GM18951 (cell line): ENCODE measurements around the gene MAGEF1.

Experiments used
- POLR2A ChIP-seq: IDR thresholded peaks from 4 replicates; pipeline ENCODE4 v1.6.1; 2011; ENCODE audit warnings: mild to moderate bottlenecking; ENCODE audit not compliant: insufficient read length, insufficient read depth; ENCODE audit errors: extremely low read depth
- in situ Hi-C: fragments of 300-500 bp; cut with MboI; formaldehyde crosslinking; loops from one replicate; pipeline ENCODE4 v1.12.0; 2022; ENCODE audit warnings: low sequenced_read_pairs, mixed read lengths, inconsistent platforms; ENCODE audit not compliant: unreplicated experiment

MAGEF1 gene, protein sequence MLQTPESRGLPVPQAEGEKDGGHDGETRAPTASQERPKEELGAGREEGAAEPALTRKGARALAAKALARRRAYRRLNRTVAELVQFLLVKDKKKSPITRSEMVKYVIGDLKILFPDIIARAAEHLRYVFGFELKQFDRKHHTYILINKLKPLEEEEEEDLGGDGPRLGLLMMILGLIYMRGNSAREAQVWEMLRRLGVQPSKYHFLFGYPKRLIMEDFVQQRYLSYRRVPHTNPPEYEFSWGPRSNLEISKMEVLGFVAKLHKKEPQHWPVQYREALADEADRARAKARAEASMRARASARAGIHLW

DNA sequence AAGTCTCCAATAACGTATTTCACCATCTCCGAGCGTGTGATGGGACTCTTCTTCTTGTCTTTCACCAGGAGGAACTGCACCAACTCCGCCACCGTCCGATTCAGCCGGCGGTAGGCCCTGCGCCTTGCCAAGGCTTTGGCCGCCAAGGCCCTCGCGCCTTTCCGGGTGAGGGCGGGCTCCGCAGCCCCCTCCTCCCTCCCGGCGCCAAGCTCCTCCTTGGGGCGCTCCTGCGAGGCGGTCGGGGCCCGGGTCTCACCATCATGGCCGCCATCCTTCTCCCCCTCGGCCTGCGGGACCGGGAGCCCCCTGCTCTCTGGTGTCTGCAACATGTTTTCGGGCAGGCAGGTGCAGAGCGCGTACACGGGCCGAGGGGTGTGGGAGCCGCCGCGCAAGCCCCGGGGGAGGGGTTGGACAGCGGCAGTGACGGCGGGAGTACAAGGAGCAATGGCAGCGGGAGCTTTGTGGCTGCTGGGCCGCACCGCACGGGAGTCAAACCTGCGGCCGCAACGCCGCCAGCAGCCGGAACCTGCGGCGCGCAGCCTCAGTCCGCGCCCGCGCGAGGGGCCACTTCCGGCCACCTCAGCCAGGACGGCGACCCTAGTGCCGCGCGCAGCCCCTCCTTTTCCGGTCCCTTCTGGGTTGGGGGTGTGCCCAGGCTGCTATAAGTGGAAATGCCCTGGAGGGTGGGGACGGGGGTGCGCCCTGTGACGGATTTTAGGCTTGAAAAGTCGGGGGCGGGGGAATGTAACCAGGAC lies at the start of gene MAGEF1:
Gene MAGEF1, minus strand, starts transcription at position 572 of the 755 bp plus-strand sequence. Its CDS starts 243 bp downstream, at position 329.
- peak; percentile 88 for TF ChIP-seq POLR2A
- in situ Hi-C loops, result no loop called here

DNA sequence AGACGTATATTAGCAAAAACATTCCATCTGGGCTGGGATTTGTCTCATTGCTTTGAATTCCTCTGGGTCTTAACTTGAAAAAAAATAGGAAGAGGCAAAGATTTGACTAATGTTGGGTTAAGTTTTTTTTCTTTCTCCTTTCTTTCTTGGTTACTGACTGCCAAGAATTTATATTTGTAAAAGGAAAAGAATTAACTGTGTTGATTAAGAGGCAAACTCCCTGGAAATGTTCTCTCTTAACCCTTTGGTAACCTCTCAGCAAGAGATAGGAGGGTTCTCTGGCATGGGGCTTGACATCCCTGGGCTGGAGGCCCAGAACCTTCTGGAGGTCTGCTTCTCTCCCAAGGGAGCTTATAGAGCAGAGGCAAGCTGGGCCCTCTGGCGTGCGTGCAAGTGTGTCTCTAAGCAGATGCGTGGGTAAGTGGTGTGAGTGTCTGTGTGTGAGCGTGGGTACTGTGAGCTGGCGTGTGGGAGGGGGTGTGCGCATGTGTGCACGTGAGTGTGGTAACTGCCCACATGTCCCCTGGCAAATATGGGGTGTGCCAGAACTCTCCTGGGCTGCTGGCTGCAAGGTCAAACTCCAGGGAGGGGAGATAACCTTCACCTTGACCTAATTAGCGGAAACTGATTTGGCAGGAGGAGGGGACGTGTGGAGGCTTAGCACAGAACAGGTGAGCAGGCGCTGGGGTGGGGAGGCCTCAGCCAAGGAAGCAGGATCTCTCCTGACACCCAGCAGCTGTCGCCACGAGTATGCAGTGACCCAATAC lies 49.4 kb upstream of the MAGEF1 start:
- TF ChIP-seq POLR2A, result no peak
- in situ Hi-C loops, result no loop called here

DNA sequence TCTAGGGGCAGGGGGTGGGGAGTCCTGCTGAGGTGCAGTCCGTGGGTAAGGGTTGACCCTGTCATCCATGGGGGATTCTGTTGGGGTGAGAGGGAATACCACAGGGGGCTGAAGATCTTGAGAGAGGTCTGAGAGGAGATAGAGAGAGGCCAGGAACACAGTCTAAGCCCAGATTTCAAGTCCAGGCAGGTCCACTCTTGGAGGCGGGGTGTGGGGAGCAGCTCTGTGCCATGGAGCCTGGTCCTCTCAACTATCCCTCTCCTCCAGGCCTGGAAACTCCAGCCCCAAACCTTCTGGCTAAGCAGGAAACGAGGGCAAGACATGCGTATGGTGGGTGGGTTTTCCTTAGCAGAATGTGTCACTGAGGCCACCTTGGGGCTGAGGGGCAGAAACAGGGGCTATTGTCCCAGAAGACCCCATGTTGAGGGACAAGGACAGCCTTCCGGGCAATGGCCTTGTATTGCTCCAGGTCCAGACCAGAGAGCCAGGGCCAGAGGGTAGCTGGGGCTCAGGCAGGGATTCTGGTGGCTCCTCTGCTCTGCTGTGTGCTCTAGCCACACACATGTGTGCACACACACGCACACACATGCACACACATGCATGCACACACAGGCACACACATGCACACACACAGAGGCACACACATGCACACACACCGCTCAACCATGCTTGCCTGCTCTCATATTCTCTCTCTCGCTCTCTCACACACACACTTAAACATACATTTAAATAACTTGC lies 48.6 kb upstream of the MAGEF1 start:
- TF ChIP-seq POLR2A, result no peak
- in situ Hi-C loops, result no loop called here

DNA sequence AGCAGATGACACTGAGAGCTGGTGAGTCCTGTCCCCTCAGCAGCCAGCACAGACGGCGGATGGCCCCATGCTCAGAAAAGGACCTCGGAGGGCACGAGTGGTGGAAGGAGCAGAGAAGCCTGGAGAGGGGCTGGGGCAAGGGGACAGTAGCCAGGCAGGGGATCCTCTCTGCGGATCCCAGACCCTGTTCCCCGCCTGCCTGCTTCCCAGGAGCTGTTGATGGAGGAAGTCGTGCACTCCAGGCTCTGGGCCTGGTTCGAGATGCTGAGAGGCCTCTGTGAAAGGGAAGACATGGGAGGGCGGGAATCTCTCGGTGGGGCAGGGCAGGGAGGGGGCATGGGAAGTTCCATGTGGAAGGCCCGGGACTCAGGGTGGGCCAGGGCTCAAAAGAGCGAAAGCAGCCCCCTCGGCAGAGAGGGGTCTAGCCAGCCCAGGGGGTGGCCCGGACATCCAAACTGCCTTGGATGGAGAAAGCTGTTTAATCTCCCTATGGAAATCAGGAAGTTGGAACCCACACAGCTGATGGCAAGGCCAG lies 47.9 kb upstream of the MAGEF1 start:
- in situ Hi-C loops, result no loop called here
- TF ChIP-seq POLR2A, result no peak

DNA sequence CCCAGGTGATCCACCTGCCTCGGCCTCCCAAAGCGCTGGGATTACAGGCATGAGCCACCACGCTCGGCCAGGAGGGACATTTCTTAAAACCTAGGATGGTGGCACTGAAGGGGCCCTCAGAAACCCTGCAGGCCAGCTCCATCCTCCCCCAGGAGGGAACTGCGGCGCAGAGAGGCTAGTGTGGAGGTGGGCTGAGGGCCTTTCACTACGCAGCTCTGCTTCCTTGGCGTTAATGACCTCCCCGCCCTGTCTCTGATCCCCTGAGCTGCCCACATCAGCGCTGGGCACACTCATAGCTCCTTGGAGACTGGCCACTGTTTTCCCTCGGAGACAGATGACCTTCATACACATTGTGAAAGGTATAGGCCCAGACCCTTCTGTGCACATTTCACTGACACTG lies 46.2 kb upstream of the MAGEF1 start:
- in situ Hi-C loops, result no loop called here
- no peak for TF ChIP-seq POLR2A

- TF ChIP-seq POLR2A, result no peak
- in situ Hi-C loops, result no loop called here
Observed at GRCh38 chr3:184757022-184757651, 45.3 kb upstream of the MAGEF1 start.

- no peak for TF ChIP-seq POLR2A
- in situ Hi-C loops, result no loop called here
Observed at GRCh38 chr3:184756151-184757021, 44.5 kb upstream of the MAGEF1 start.

DNA sequence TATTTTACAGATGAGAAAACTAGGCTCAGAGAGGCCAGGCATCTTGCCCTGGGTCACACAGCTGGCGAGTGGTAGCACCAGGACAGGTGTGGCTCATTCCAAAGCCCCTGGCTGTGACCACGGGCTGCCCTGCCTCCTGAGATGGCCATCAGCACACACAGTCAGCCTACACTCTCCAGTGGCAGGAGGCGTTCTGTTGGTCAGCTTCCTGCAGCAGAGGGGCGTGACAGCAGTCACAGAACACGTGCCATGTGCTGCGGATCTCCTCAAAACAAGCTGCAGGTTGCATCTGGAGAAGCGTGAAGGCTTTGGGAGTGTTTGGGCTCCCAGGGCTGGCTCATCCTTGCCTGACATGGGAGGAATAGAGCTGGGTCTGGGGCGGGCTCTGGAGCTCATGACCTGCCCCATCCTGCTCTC lies 43.5 kb upstream of the MAGEF1 start:
- in situ Hi-C loops, result no loop called here
- no peak for TF ChIP-seq POLR2A

GRCh38 chr3:184752361-184752760 lies 40.5 kb upstream of the MAGEF1 start:
- in situ Hi-C loops, result no loop called here
- TF ChIP-seq POLR2A, result no peak

DNA sequence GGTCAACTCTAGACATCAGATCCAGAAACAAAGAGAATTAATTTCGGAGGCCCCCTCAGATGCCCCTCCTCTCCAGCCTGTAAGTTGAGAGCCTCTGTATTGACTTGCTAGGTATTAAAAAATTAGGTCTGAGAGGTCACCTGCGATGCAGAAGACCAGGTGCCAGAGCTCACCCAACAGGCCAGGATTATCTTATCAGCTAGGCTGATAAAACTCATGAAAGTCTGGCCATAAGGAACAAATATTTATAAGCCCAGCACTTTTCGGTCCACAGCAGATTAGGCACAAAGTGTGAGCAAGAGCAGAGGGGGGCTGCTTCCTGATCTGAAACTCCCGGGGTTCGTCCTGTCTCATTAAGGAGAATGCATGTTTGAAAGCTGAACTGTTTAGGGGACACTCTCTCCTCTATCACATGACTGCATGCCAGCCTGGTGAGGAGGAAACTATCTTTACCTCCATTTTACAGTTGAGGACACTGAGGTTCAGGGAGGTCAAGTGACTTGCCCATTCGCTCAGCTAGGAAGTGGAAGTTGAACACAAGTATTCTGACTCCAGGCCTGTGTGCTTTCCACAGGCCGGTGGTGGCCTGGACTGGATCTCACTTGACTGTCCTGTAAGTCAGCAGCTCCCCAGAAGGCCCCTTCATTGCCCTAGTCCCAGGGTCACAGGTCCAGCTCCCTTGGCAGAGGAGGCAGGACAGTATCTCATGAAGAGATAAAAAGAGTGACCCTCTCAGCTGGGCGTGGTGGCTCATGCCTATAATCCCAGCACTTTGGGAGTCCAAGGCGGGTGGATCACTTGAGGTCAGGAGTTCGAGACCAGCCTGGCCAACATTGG lies 39.6 kb upstream of the MAGEF1 start:
- no peak for TF ChIP-seq POLR2A
- in situ Hi-C loops, result no loop called here
